B cell (primary cell): ENCODE measurements around the gene SLC27A3. TPM values are rescaled to one million over a fixed set of nuclear protein-coding genes. Genes with fewer than 3 reads are reported as not detected.

Source experiments
- ATAC-seq: fragments of 200-7000 bp; cut with Tn5 transposase; one replicate; pipeline ENCODE4 v1.10.0; 2021; ENCODE audit warnings: low read depth, mild to moderate bottlenecking, moderate number of reproducible peaks, moderate library complexity
- CTCF ChIA-PET: fragments of 350-600 bp; sonication (Branson Sonifier 250); formaldehyde crosslinking; loops from one replicate; lab custom pipeline; 2021; ENCODE audit warnings: antibody characterized with exemption, inconsistent platforms; lab: Charles Lee
- POLR2A ChIA-PET: fragments of 350-600 bp; sonication (Branson Sonifier 250); formaldehyde crosslinking; loops from one replicate; lab custom pipeline; 2021; ENCODE audit warnings: antibody characterized with exemption; lab: Charles Lee
- DNase-seq: peaks from one replicate; pipeline ENCODE4 v3.0.0; 2013
- H2AFZ ChIP-seq: 2 replicates; pipeline ENCODE4 v1.6.1; 2012; ENCODE audit warnings: mild to moderate bottlenecking, low read depth, low read length; ENCODE audit not compliant: insufficient read depth, poor library complexity, severe bottlenecking
- H3K27ac ChIP-seq, 2 donors: 1 replicate in 1 of 2; 2 replicates in 1 of 2; pipeline ENCODE4 v1.5.1; 2012 to 2013; ENCODE audit warnings: low read length in 2 of 2, mild to moderate bottlenecking in 2 of 2, moderate library complexity in 1 of 2
- H3K27me3 ChIP-seq, 4 experiments: fragments of 200-600 bp in 1 of 4; sonication (generic) in 1 of 4; replicated peaks in 1 of 4; 1 replicate in 2 of 4; 2 replicates in 2 of 4; pipeline versions ENCODE4 v1.6.1 to v1.7.0; 2013 to 2016; ENCODE audit warnings: low read length in 3 of 4, mild to moderate bottlenecking in 2 of 4, mixed read lengths in 1 of 4, moderate library complexity in 1 of 4; ENCODE audit not compliant: insufficient read depth in 4 of 4, control insufficient read depth in 3 of 4; ENCODE audit errors: control extremely low read depth in 1 of 4
- H3K36me3 ChIP-seq, 2 experiments: replicated peaks in 1 of 2; 1 replicate in 1 of 2; 2 replicates in 1 of 2; pipeline versions ENCODE4 v1.6.1 to v1.7.1; 2013; ENCODE audit warnings: low read length in 1 of 2; ENCODE audit not compliant: insufficient read depth in 2 of 2, control insufficient read depth in 1 of 2; ENCODE audit errors: control extremely low read depth in 1 of 2, extremely low read depth in 1 of 2
- H3K4me1 ChIP-seq, 2 donors: fragments of 200-600 bp in 1 of 2; sonication (generic) in 1 of 2; 1 replicate in 1 of 2; 2 replicates in 1 of 2; pipeline versions ENCODE4 v1.5.1 to v1.6.1; 2013 to 2017; ENCODE audit warnings: low read length in 2 of 2; ENCODE audit not compliant: control insufficient read depth in 2 of 2, insufficient read depth in 2 of 2
- H3K4me2 ChIP-seq: replicated peaks from 2 replicates; pipeline ENCODE3; 2012; ENCODE audit warnings: mild to moderate bottlenecking, low read depth, low read length; ENCODE audit not compliant: poor library complexity, severe bottlenecking
- H3K4me3 ChIP-seq, 5 experiments: fragments of 200-600 bp in 1 of 5; sonication (generic) in 1 of 5; 1 replicate in 3 of 5; 2 replicates in 2 of 5; pipeline versions ENCODE4 v1.5.1 to v1.7.0; 2011 to 2016; ENCODE audit warnings: low read length in 4 of 5, mild to moderate bottlenecking in 4 of 5, low read depth in 2 of 5, control low read depth in 1 of 5, moderate library complexity in 1 of 5; ENCODE audit not compliant: insufficient read depth in 1 of 5; ENCODE audit errors: control extremely low read depth in 1 of 5, extremely low read depth in 1 of 5
- H3K79me2 ChIP-seq: fragments of 200-600 bp; sonication (generic); one replicate; pipeline ENCODE4 v1.6.0; 2016; ENCODE audit warnings: low read length; ENCODE audit not compliant: control insufficient read depth, insufficient read depth
- H3K9ac ChIP-seq: fragments of 200-600 bp; sonication (generic); 2 replicates; pipeline ENCODE4 v1.6.1; 2017; ENCODE audit warnings: mild to moderate bottlenecking, low read length, moderate library complexity
- H3K9me3 ChIP-seq, 3 donors: one replicate each; pipeline versions ENCODE4 v1.6.1 to v1.7.1; 2013; ENCODE audit warnings: low read length in 2 of 3; ENCODE audit not compliant: control insufficient read depth in 2 of 3, insufficient read depth in 1 of 3; ENCODE audit errors: control extremely low read depth in 1 of 3
- H4K20me1 ChIP-seq: 2 replicates; pipeline ENCODE4 v1.6.0; 2012; ENCODE audit warnings: mild to moderate bottlenecking, low read length; ENCODE audit not compliant: insufficient read depth, control insufficient read depth, poor library complexity, severe bottlenecking
- H3K27ac Mint-ChIP-seq: one replicate; pipeline ENCODE4 v1.8.0; 2021; ENCODE audit warnings: mixed read lengths
- H3K27me3 Mint-ChIP-seq: one replicate; pipeline ENCODE4 v1.8.0; 2021; ENCODE audit warnings: mixed read lengths
- H3K4me1 Mint-ChIP-seq: one replicate; pipeline ENCODE4 v1.8.0; 2021; ENCODE audit warnings: mixed read lengths
- H3K4me3 Mint-ChIP-seq: one replicate; pipeline ENCODE4 v1.8.0; 2021; ENCODE audit warnings: mixed read lengths
- H3K9me3 Mint-ChIP-seq: one replicate; pipeline ENCODE4 v1.8.0; 2022; ENCODE audit warnings: mixed read lengths; ENCODE audit not compliant: insufficient read depth
- CTCF ChIP-seq: fragments of 200-600 bp; IDR thresholded peaks from one replicate; pipeline ENCODE4 v1.8.0; 2022; ENCODE audit warnings: antibody characterized with exemption, mild to moderate bottlenecking
- EZH2 ChIP-seq: IDR thresholded peaks from 2 replicates; pipeline ENCODE4 v1.6.1; 2012; ENCODE audit warnings: borderline replicate concordance, low read depth, mild to moderate bottlenecking, moderate library complexity, low read length; ENCODE audit not compliant: insufficient read depth, poor library complexity, severe bottlenecking
- WGBS: methylation state at CpG from one replicate; pipeline ENCODE4 v1.1.5; 2013; ENCODE audit warnings: missing lambda C conversion rate; ENCODE audit not compliant: insufficient coverage; 5-methylcytosine and 5-hydroxymethylcytosine counted together
- intact Hi-C: fragments of 100-400 bp; cut with micrococcal nuclease; formaldehyde crosslinking; loops from one replicate; pipeline ENCODE4 v1.10.0; 2022
- polyA plus RNA-seq: library from polyadenylated mRNA; depleted of rRNA; stranded (reverse); fragments of >200 nt; gene quantifications from 2 replicates; pipeline ENCODE4 v1.2.3, GENCODE V29; 2012
- total RNA-seq, 2 donors: library from RNA; stranded (reverse); fragments of 120-200 nt in 1 of 2; gene quantifications; 1 replicate in 1 of 2; 2 replicates in 1 of 2; pipeline versions ENCODE4 v1.2.3 to v1.2.4, GENCODE V29; 2013 to 2022

SLC27A3 gene
- total and polyA plus RNA-seq, 2 donors (not counting 1 experiment from before 2014, with no cell fraction given) = 15.6 to 19.4 TPM

- H4K20me1 ChIP-seq = peaks cover 9% of the 10 kb centered on the region
- H3K27ac ChIP-seq = no peak overlapping the region
- H3K36me3 ChIP-seq = peaks cover 0 to 26% of the 10 kb centered on the region in 2 experiments
- H3K27me3 Mint-ChIP-seq = no peaks in the 10 kb centered on the region
- POLR2A ChIA-PET = interaction anchor here (0.6 to 2.2 kb wide), 3 partner anchors 9 to 185 kb away, joined by 3 to 5 read pairs (median 3); partner anchors contain the start of gene INTS3
- peaks cover 28 to 42% of the 10 kb centered on the region in 2 donors for H3K4me1 ChIP-seq
- ATAC-seq = no peak
- no peaks in the 10 kb centered on the region for H3K9me3 ChIP-seq
- H3K4me3 ChIP-seq = no peak overlapping the region
- no peak overlapping the region for H3K9ac ChIP-seq
- CTCF ChIA-PET = interaction anchor here (1.3 kb wide), 1 partner anchor 10 kb away, joined by 4 read pairs; no protein-coding TSS in a partner anchor
- DNase-seq = peak; percentile 22
- intact Hi-C loops = loop anchor here (2.0 kb wide), 1 partner anchor 17 kb away; no protein-coding TSS in a partner anchor
- peaks cover 44% of the 10 kb centered on the region for H3K4me1 Mint-ChIP-seq
- peak overlapping the region; percentile 84 for H3K27ac Mint-ChIP-seq
- peak overlapping the region; percentile 91 for H3K4me3 Mint-ChIP-seq
- peaks cover 6% of the 10 kb centered on the region for H3K79me2 ChIP-seq
- WGBS = 77% methylated on average over 7 of the region's 8 CpGs
- H3K27me3 ChIP-seq = no peaks in the 10 kb centered on the region
- H2AFZ ChIP-seq = no peak overlapping the region
- no peak overlapping the region for H3K4me2 ChIP-seq
- TF ChIP-seq CTCF = no peak
- TF ChIP-seq EZH2 = no peak
- H3K9me3 Mint-ChIP-seq = no peaks in the 10 kb centered on the region
Observed at GRCh38 chr1:153774026-153774595, 1.1 kb upstream of the SLC27A3 start.
